Endothelial cell of umbilical vein (primary cell): ENCODE results near the gene ERFL.

Experiments
- CTCF ChIP-seq, 2 donors: IDR thresholded peaks; 1 replicate in 1 of 2; 2 replicates in 1 of 2; pipeline ENCODE4 v1.5.1; 2011; ENCODE audit warnings: low read length in 2 of 2, mild to moderate bottlenecking in 2 of 2, moderate library complexity in 2 of 2, control low read depth in 1 of 2, inconsistent platforms in 1 of 2, low read depth in 1 of 2; ENCODE audit not compliant: insufficient read depth in 1 of 2; ENCODE audit errors: extremely low read depth in 1 of 2
- EZH2 ChIP-seq: IDR thresholded peaks from 2 replicates; pipeline ENCODE4 v1.6.1; 2012; ENCODE audit warnings: borderline replicate concordance, low read depth, mild to moderate bottlenecking, moderate library complexity, low read length, inconsistent platforms; ENCODE audit not compliant: severe bottlenecking
- FOS ChIP-seq: IDR thresholded peaks from 2 replicates; pipeline ENCODE4 v1.6.1; 2011; ENCODE audit warnings: mild to moderate bottlenecking, low read length, moderate library complexity, borderline replicate concordance; ENCODE audit not compliant: insufficient read depth
- MYC ChIP-seq: IDR thresholded peaks from one replicate; pipeline ENCODE4 v1.6.1; 2011; ENCODE audit warnings: mild to moderate bottlenecking, low read depth, low read length
- POLR2A ChIP-seq: IDR thresholded peaks from 2 replicates; pipeline ENCODE4 v1.6.1; 2012; ENCODE audit warnings: low read depth, mild to moderate bottlenecking, control low read depth, low read length
- POLR2AphosphoS5 ChIP-seq: IDR thresholded peaks from 2 replicates; pipeline ENCODE4 v1.6.1; 2012; ENCODE audit warnings: low read depth, mild to moderate bottlenecking, control low read depth, low read length, moderate library complexity; ENCODE audit not compliant: insufficient read depth

DNA sequence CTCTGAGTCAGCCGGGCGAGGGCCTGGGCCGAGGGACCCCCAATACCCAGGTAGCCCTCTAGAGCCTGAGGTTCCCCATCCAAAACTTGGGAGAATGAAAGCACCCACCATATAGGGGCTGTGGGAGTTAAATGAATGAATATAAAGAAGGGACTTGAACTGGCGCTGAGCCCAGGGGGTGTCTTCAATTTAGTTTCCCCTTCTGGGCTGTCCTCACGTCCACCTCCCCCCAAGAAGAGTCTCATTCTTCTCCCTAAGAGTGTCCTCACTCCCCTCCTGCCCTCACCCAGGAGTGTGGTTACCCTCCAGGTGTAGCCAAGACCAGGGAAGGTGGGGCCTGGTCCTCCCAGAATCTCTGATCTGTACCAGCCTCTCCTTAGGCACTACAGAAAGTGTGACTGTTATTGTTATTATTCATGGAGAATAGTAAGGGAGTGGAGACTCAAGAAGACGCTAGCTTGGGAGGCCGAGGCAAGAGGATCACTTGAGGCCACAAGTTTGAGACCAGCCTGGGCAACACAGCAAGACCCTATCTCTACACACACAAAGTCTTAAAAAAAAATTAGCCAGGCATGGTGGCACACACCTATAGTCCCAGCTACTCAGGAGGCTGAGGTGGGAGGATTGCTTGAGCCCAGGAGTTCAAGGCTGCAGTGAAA is 48.5 kb downstream of the ERFL start:
- TF ChIP-seq EZH2 (no peak), CTCF (IDR thresholded peaks at IDR 0.05; ENCODE audit: extremely low read depth in 1 of 2, insufficient read depth in 1 of 2, low read depth in 1 of 2, low read length in 2 of 2) (no peak), POLR2AphosphoS5 (no peak), POLR2A (no peak), FOS (no peak), MYC (no peak)
